IMR-90 (cell line): ENCODE results near the gene BTNL2. TPM values are rescaled to one million over a fixed set of nuclear protein-coding genes. Genes with fewer than 3 reads are reported as not detected.

Experiments used
- ATAC-seq: fragments of 200-7000 bp; cut with Tn5 transposase; 2 replicates; pipeline ENCODE4 v1.9.1; 2020; ENCODE audit warnings: low read depth, mild to moderate bottlenecking, moderate library complexity
- BruUV-seq: library from RNA; stranded (reverse); fragments of 400-500 nt; replicated peaks from 2 replicates; lab custom pipeline; 2021; lab: Mats Ljungman, UMichigan
- CTCF ChIA-PET: fragments of 300-600 bp; formaldehyde crosslinking; extraction: SDS; loops from one replicate; lab custom pipeline; 2021; ENCODE audit warnings: antibody characterized with exemption; lab: Yijun Ruan, JAX
- POLR2A ChIA-PET: fragments of 300-600 bp; sonication (Branson Sonifier 250); formaldehyde crosslinking; loops from one replicate; lab custom pipeline; 2022; ENCODE audit warnings: antibody characterized with exemption; ENCODE audit not compliant: unreplicated experiment; lab: Charles Lee
- DNase-seq: peaks from one replicate; pipeline ENCODE4 v3.0.0; 2013
- H2AFZ ChIP-seq: replicated peaks from 2 replicates; pipeline ENCODE3; 2013; ENCODE audit warnings: low read length, mild to moderate bottlenecking; ENCODE audit not compliant: poor library complexity
- H2AK5ac ChIP-seq: 2 replicates; pipeline ENCODE4 v1.6.1; 2013; ENCODE audit warnings: low read depth, low read length, inconsistent platforms
- H2AK9ac ChIP-seq: replicated peaks from 2 replicates; pipeline ENCODE3; 2013; ENCODE audit warnings: mild to moderate bottlenecking, low read depth, low read length, moderate library complexity; ENCODE audit not compliant: poor library complexity
- H2BK120ac ChIP-seq: 2 replicates; pipeline ENCODE4 v1.6.1; 2013; ENCODE audit warnings: low read depth, low read length, inconsistent platforms
- H2BK15ac ChIP-seq: 3 replicates; pipeline ENCODE4 v1.6.1; 2013; ENCODE audit warnings: low read depth, low read length, inconsistent platforms
- H2BK20ac ChIP-seq: 2 replicates; pipeline ENCODE4 v1.6.1; 2013; ENCODE audit warnings: low read depth, mild to moderate bottlenecking, inconsistent platforms, low read length, moderate library complexity
- H2BK5ac ChIP-seq: 2 replicates; pipeline ENCODE4 v1.6.1; 2013; ENCODE audit warnings: mild to moderate bottlenecking, low read depth, low read length, inconsistent platforms; ENCODE audit not compliant: poor library complexity, severe bottlenecking
- H3K14ac ChIP-seq: replicated peaks from 2 replicates; pipeline ENCODE4 v1.6.1; 2013; ENCODE audit warnings: low read depth, low read length, inconsistent platforms
- H3K18ac ChIP-seq: 2 replicates; pipeline ENCODE4 v1.6.1; 2013; ENCODE audit warnings: low read depth, low read length, control low read depth
- H3K23ac ChIP-seq: 2 replicates; pipeline ENCODE4 v1.6.1; 2013; ENCODE audit warnings: low read depth, low read length, inconsistent platforms
- H3K27ac ChIP-seq: 2 replicates; pipeline ENCODE4 v1.5.1; 2013; ENCODE audit warnings: mild to moderate bottlenecking, control low read depth, low read length; ENCODE audit not compliant: insufficient read depth
- H3K27me3 ChIP-seq: 2 replicates; pipeline ENCODE4 v1.6.1; 2013; ENCODE audit warnings: low read length; ENCODE audit not compliant: control insufficient read depth, insufficient read depth
- H3K36me3 ChIP-seq: 2 replicates; pipeline ENCODE4 v1.6.1; 2013; ENCODE audit warnings: low read length, mixed read lengths; ENCODE audit not compliant: control insufficient read depth, insufficient read depth
- H3K4ac ChIP-seq: 2 replicates; pipeline ENCODE4 v1.6.1; 2013; ENCODE audit warnings: low read depth, low read length, inconsistent platforms
- H3K4me1 ChIP-seq: 2 replicates; pipeline ENCODE4 v1.6.1; 2013; ENCODE audit warnings: low read length, mixed read lengths; ENCODE audit not compliant: control insufficient read depth, insufficient read depth
- H3K4me2 ChIP-seq: 2 replicates; pipeline ENCODE4 v1.6.1; 2013; ENCODE audit warnings: low read depth, mild to moderate bottlenecking, control low read depth, low read length, moderate library complexity
- H3K4me3 ChIP-seq: 2 replicates; pipeline ENCODE4 v1.5.1; 2013; ENCODE audit warnings: low read depth, mild to moderate bottlenecking, control low read depth, low read length, moderate library complexity; ENCODE audit not compliant: insufficient read depth
- H3K56ac ChIP-seq: 2 replicates; pipeline ENCODE4 v1.6.1; 2013; ENCODE audit warnings: low read length, inconsistent platforms; ENCODE audit not compliant: insufficient read depth; ENCODE audit errors: extremely low read depth
- H3K79me1 ChIP-seq, 2 experiments: 2 replicates each; pipeline ENCODE4 v1.6.1; 2013; ENCODE audit warnings: low read length in 2 of 2, inconsistent platforms in 1 of 2, low read depth in 1 of 2
- H3K9ac ChIP-seq: 2 replicates; pipeline ENCODE4 v1.6.1; 2013; ENCODE audit warnings: low read depth, low read length, control low read depth
- H3K9me1 ChIP-seq: 2 replicates; pipeline ENCODE4 v1.6.1; 2013; ENCODE audit warnings: low read length, inconsistent platforms; ENCODE audit not compliant: insufficient read depth
- H3K9me3 ChIP-seq: 2 replicates; pipeline ENCODE4 v1.6.1; 2013; ENCODE audit warnings: low read length; ENCODE audit not compliant: control insufficient read depth, insufficient read depth
- H4K20me1 ChIP-seq: 2 replicates; pipeline ENCODE4 v1.6.1; 2013; ENCODE audit warnings: low read length, inconsistent platforms; ENCODE audit not compliant: insufficient read depth
- H4K5ac ChIP-seq: 2 replicates; pipeline ENCODE4 v1.6.1; 2013; ENCODE audit warnings: mild to moderate bottlenecking, low read depth, low read length, control low read depth
- H4K8ac ChIP-seq, 2 experiments: 2 replicates each; pipeline ENCODE4 v1.6.1; 2013; ENCODE audit warnings: low read depth in 2 of 2, low read length in 2 of 2, control low read depth in 1 of 2, inconsistent platforms in 1 of 2
- H4K91ac ChIP-seq: 2 replicates; pipeline ENCODE4 v1.6.1; 2013; ENCODE audit warnings: low read depth, low read length, inconsistent platforms; ENCODE audit not compliant: insufficient read depth
- BHLHE40 ChIP-seq: fragments of 150-350 bp; IDR thresholded peaks from 2 replicates; pipeline ENCODE4 v1.6.1; 2016; ENCODE audit warnings: mild to moderate bottlenecking, low read depth, low read length
- NFE2L2 ChIP-seq: fragments of 150-350 bp; IDR thresholded peaks from 2 replicates; pipeline ENCODE4 v1.6.1; 2016; ENCODE audit warnings: low read depth, mild to moderate bottlenecking, low read length
- WGBS, 2 experiments: methylation state at CpG; one replicate each; pipeline versions ENCODE4 v1.1.5 to v1.1.7; 2013; ENCODE audit warnings: missing lambda C conversion rate in 2 of 2; ENCODE audit not compliant: insufficient read length in 1 of 2; ENCODE audit errors: extremely low coverage in 2 of 2; 5-methylcytosine and 5-hydroxymethylcytosine counted together
- dilution Hi-C: fragments of 300-500 bp; cut with HindIII; formaldehyde crosslinking; loops from one replicate; pipeline ENCODE4 v1.14.3; 2018; ENCODE audit warnings: low sequenced_read_pairs; ENCODE audit not compliant: unreplicated experiment
- in situ Hi-C: fragments of 300-500 bp; cut with MboI; formaldehyde crosslinking; loops from 3 replicates; pipeline ENCODE4 v1.14.3; 2019; ENCODE audit warnings: low sequenced_read_pairs, inconsistent platforms, mixed read lengths
- intact Hi-C: fragments of 100-400 bp; cut with micrococcal nuclease; formaldehyde crosslinking; loops from 2 replicates; pipeline ENCODE4 v1.10.0; 2022
- polyA plus RNA-seq, 3 experiments: library from polyadenylated mRNA; depleted of rRNA; stranded (reverse); fragments of >200 nt; gene quantifications; 2 replicates each; pipeline ENCODE4 v1.2.3, GENCODE V29; 2012; ENCODE audit warnings: low replicate concordance in 1 of 3
- total RNA-seq: library from RNA; depleted of rRNA; stranded (reverse); fragments of >200 nt; gene quantifications from 2 replicates; pipeline ENCODE4 v1.2.3, GENCODE V29; 2012
- TF ChIP-seq, protein P1 (sequence below): fragments of 150-350 bp; IDR thresholded peaks from 2 replicates; pipeline ENCODE4 v1.6.1; 2016; ENCODE audit warnings: low read depth, mild to moderate bottlenecking, low read length, moderate library complexity, borderline replicate concordance

BTNL2 gene
- total and polyA plus RNA-seq, 2 of the 4 experiments (the other 2 are of a cell fraction), result not detected

DNA sequence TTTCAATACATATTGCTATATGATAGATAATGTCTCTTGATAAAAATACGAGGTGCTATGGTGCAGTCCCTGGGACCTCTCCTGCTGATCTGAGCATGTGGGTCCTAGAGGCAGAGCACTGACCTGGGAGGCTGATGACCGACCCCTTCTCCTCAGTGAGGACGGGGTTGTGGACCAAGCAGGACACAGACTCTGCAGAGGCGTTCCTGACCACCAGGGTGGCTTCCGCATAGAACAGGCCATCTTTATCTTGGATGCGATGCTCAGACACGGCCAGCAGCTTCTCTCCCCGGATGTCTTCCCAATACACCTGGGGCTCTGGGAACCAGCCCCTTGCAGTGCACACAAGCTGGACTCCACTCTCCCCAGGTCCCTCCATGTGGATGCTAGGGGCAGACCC lies 4.2 kb downstream of the BTNL2 start:
- no peak overlapping the region for H3K27ac ChIP-seq
- no peak overlapping the region for H2AK5ac ChIP-seq
- no peak overlapping the region for H2BK15ac ChIP-seq
- no peaks in the 10 kb centered on the region for H3K4me1 ChIP-seq
- DNase-seq (no peak), ATAC-seq (no peak)
- dilution Hi-C loops, result no loop called here
- in situ Hi-C loops, result no loop called here
- no peak overlapping the region for H3K9ac ChIP-seq
- no peak overlapping the region for H2AFZ ChIP-seq
- no peak overlapping the region for H4K5ac ChIP-seq
- no peak overlapping the region for H2BK120ac ChIP-seq
- H3K23ac ChIP-seq, result no peak overlapping the region
- no TSS peak for BruUV-seq
- H4K91ac ChIP-seq, result no peak overlapping the region
- ChIA-PET POLR2A (no interaction called here), CTCF (interaction anchor here (0.6 kb wide), 1 partner anchor 148 kb away, joined by 3 read pairs; no protein-coding TSS in a partner anchor)
- 80% methylated on average over 1 of the region's 8 CpGs; no CpG with 5 or more reads in 1 of the 2 experiments for WGBS, 2 experiments
- H3K9me1 ChIP-seq, result peaks cover 3% of the 10 kb centered on the region; the same call in 1 of the 2 replicates
- intact Hi-C loops, result no loop called here
- no peak overlapping the region for H2BK5ac ChIP-seq
- H3K4me2 ChIP-seq, result no peak overlapping the region
- no peaks in the 10 kb centered on the region for H4K20me1 ChIP-seq
- no peak overlapping the region for H4K8ac ChIP-seq
- H3K36me3 ChIP-seq, result no peaks in the 10 kb centered on the region
- no peak overlapping the region for H3K56ac ChIP-seq
- no peaks in the 10 kb centered on the region for H3K79me1 ChIP-seq
- no peak overlapping the region for H3K18ac ChIP-seq
- no peak overlapping the region for H3K4ac ChIP-seq
- TF ChIP-seq, protein P1, sequence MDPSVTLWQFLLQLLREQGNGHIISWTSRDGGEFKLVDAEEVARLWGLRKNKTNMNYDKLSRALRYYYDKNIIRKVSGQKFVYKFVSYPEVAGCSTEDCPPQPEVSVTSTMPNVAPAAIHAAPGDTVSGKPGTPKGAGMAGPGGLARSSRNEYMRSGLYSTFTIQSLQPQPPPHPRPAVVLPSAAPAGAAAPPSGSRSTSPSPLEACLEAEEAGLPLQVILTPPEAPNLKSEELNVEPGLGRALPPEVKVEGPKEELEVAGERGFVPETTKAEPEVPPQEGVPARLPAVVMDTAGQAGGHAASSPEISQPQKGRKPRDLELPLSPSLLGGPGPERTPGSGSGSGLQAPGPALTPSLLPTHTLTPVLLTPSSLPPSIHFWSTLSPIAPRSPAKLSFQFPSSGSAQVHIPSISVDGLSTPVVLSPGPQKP, result no peak
- TF ChIP-seq BHLHE40 (no peak), NFE2L2 (no peak)
- no peaks in the 10 kb centered on the region for H3K9me3 ChIP-seq
- no peak overlapping the region for H3K4me3 ChIP-seq
- H2BK20ac ChIP-seq, result no peak overlapping the region
- no peak overlapping the region for H3K14ac ChIP-seq
- H3K27me3 ChIP-seq, result peaks cover 20% of the 10 kb centered on the region
- H2AK9ac ChIP-seq, result no peak overlapping the region
